Chondrocyte (in vitro differentiated cells): ENCODE measurements around the gene SRPRB. TPM values are rescaled to one million over a fixed set of nuclear protein-coding genes. Genes with fewer than 3 reads are reported as not detected.

Experiments
- DNase-seq: peaks from one replicate; pipeline ENCODE4 v3.0.0; 2021; ENCODE audit warnings: mixed read lengths, low spot score
- H3K27ac Mint-ChIP-seq: one replicate; pipeline ENCODE4 v1.8.0; 2021; ENCODE audit warnings: mild to moderate bottlenecking, moderate library complexity, mixed read lengths; ENCODE audit not compliant: unreplicated experiment
- H3K27me3 Mint-ChIP-seq: 2 replicates; pipeline ENCODE4 v1.8.0; 2021; ENCODE audit warnings: low read depth, mixed read lengths
- H3K36me3 Mint-ChIP-seq: 2 replicates; pipeline ENCODE4 v1.8.0; 2021; ENCODE audit warnings: low read depth, mixed read lengths
- H3K4me1 Mint-ChIP-seq: 2 replicates; pipeline ENCODE4 v1.8.0; 2021; ENCODE audit warnings: low read depth, mild to moderate bottlenecking, mixed read lengths
- H3K4me3 Mint-ChIP-seq: one replicate; pipeline ENCODE4 v1.8.0; 2021; ENCODE audit warnings: mild to moderate bottlenecking, moderate library complexity, mixed read lengths; ENCODE audit not compliant: unreplicated experiment
- H3K9me3 Mint-ChIP-seq: 2 replicates; pipeline ENCODE4 v1.8.0; 2021; ENCODE audit warnings: low read depth, mixed read lengths
- CTCF ChIP-seq: fragments of 200-600 bp; sonication (generic); IDR thresholded peaks from 2 replicates; pipeline ENCODE4 v1.5.0; 2021; ENCODE audit warnings: antibody characterized with exemption, mild to moderate bottlenecking, moderate library complexity
- total RNA-seq: library from RNA; stranded (reverse); gene quantifications from 3 replicates; pipeline ENCODE4 v1.2.1, GENCODE V29; 2021

The SRPRB gene
- total RNA-seq, 1 donor from 2014 or later = 99.3 TPM

DNA sequence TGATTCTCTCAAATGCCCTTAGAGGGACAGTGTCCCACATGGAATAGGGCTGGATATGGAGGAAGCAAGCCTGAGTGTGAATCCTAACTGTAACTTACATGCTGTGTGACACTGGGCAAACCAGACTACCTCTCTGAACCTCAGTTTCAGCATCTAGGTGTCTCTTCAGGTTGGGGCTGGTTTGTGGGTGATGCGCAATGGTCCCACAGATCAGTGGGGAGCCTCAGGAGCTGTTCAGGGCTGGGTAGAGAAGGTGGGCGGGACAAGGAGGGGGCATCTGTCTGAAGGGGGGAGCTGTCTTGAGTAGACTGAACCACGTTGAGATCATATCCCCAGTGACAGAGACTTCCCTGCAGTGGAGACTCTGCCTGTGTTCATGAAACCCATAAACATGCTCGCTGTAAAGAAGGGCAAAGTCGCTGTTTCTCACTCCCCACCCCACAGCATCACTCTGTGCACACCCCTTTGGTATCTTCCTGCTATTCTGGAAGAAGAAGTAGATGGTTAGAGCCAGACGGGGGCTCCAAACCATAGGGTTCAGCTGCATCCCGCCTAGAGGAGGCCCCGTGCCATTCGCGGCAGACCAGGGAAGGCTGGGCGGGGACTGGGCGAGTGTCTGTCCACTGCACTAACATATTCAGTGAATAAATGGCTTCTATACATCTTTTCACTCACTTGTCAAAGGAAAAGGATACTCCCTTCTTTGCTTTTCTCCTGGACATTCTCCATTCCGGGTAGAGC, 28.4 kb downstream of the SRPRB start:
- no peak for DNase-seq
- Mint-ChIP-seq H3K4me1 (no peaks in the 10 kb centered on the region), H3K9me3 (no peaks in the 10 kb centered on the region), H3K4me3 (no peak overlapping the region), H3K27ac (no peak overlapping the region), H3K27me3 (no peaks in the 10 kb centered on the region), H3K36me3 (peaks cover 15% of the 10 kb centered on the region)
- TF ChIP-seq CTCF = no peak

- no peak for DNase-seq
- no peaks in the 10 kb centered on the region for H3K4me1 Mint-ChIP-seq
- H3K36me3 Mint-ChIP-seq = peaks cover 21% of the 10 kb centered on the region
- H3K27me3 Mint-ChIP-seq = no peaks in the 10 kb centered on the region
- H3K27ac Mint-ChIP-seq = no peak overlapping the region
- no peak for TF ChIP-seq CTCF
- no peak overlapping the region for H3K4me3 Mint-ChIP-seq
- H3K9me3 Mint-ChIP-seq = no peaks in the 10 kb centered on the region
These were observed 29.2 kb downstream of the SRPRB start for GRCh38 chr3:133834621-133835417.

DNA sequence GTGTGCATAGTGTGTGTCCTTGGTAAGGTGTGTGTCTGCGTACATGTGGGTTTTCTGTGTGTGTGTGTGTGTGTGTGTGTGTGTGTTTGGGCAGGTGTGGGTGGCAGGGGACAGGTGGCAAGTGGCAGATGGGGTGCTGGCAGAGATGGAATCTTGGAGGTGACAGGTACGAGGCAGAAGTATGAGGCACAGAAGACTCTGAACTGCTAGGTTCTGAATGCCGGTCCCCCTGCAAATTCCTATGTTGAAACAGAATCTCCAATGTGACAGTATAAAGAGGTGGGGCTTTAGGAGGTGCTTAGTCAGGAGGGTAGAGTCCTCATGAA, 29.8 kb downstream of the SRPRB start:
- no peak overlapping the region for H3K27ac Mint-ChIP-seq
- no peak overlapping the region for H3K4me3 Mint-ChIP-seq
- no peaks in the 10 kb centered on the region for H3K27me3 Mint-ChIP-seq
- no peaks in the 10 kb centered on the region for H3K9me3 Mint-ChIP-seq
- H3K4me1 Mint-ChIP-seq = no peaks in the 10 kb centered on the region
- peaks cover 23% of the 10 kb centered on the region for H3K36me3 Mint-ChIP-seq
- no peak for TF ChIP-seq CTCF
- no peak for DNase-seq

DNA sequence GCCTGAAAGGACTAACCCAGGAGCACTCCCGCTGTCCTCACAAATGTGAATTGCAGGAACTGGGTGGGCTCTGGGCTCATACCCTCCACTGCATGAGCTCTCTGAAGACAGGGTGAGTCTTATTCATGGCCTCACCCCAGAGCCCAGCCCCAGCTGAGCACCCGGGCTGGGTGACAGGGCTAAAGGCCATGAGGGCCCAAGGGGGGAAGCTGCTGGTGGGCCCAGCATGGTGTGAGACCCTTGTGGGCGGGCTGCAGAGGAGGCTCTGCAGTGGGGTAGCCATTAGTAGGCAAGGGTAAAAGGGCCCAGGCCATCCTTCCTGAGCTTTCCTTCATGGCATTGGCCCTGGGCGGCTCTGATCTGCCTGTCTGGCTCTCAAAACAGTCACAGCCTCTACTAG, 30.3 kb downstream of the SRPRB start:
- DNase-seq = no peak
- H3K9me3 Mint-ChIP-seq = no peaks in the 10 kb centered on the region
- H3K4me3 Mint-ChIP-seq = no peak overlapping the region
- H3K4me1 Mint-ChIP-seq = no peaks in the 10 kb centered on the region
- H3K36me3 Mint-ChIP-seq = peaks cover 23% of the 10 kb centered on the region
- H3K27ac Mint-ChIP-seq = no peak overlapping the region
- no peaks in the 10 kb centered on the region for H3K27me3 Mint-ChIP-seq
- TF ChIP-seq CTCF = no peak

DNA sequence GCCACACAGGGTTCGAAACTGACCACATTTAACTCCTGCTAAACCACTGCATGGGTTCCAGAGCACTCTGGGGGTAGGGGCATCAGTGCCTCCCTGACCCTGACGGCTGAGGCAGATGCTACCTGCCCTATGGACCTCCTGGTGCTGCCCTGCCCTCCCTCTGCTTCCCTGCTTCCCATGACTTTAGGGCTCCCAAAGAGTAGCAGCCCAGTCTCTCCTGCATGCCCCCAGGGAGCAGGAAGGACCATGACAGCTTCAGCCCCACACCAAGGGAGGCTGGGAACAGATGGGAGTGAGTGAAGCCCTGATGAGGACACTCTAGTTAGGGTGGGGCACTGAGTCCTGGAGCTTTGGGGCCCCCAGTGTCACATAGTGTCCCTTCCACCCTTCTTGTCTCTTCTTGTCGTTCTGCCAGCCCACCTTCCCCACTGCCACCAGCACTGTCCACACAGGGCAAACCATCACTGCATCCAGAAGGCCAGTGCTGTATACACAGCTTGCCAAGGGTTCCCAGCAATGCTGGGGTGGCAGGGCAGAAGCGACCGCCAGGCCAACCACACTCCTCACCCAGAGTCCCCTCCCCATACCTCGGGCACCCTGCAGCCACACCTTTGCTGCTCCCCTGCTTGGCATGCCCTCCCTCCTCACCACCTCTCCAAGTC, 31.0 kb downstream of the SRPRB start:
- H3K9me3 Mint-ChIP-seq = no peaks in the 10 kb centered on the region
- no peak for TF ChIP-seq CTCF
- no peaks in the 10 kb centered on the region for H3K27me3 Mint-ChIP-seq
- no peak for DNase-seq
- no peak overlapping the region for H3K4me3 Mint-ChIP-seq
- H3K4me1 Mint-ChIP-seq = no peaks in the 10 kb centered on the region
- peaks cover 23% of the 10 kb centered on the region for H3K36me3 Mint-ChIP-seq
- no peak overlapping the region for H3K27ac Mint-ChIP-seq
